A549 (cell line): ENCODE measurements around the gene DCBLD2.
A peak's percentile ranks its signal among the peaks of the same experiment; 100 is the strongest.

Experiments
- CTCF ChIP-seq: fragments of >200 bp; sonication (Bioruptor Twin); formaldehyde crosslinking; IDR thresholded peaks from 3 replicates; pipeline ENCODE4 v1.5.1; 2016
- KDM5A ChIP-seq: fragments of 200-600 bp; sonication (generic); IDR thresholded peaks from 2 replicates; pipeline ENCODE4 v1.6.1; 2016; ENCODE audit warnings: antibody characterized with exemption, mild to moderate bottlenecking
- MAX ChIP-seq: IDR thresholded peaks from 2 replicates; pipeline ENCODE4 v1.6.1; 2012
- PBX3 ChIP-seq: IDR thresholded peaks from 2 replicates; pipeline ENCODE4 v1.6.1; 2012
- POLR2A ChIP-seq: IDR thresholded peaks from 2 replicates; pipeline ENCODE4 v1.6.1; 2012; ENCODE audit warnings: mild to moderate bottlenecking, low read length
- RAD21 ChIP-seq, 2 experiments: fragments of >200 bp in 1 of 2; sonication (Bioruptor Twin) in 1 of 2; formaldehyde crosslinking in 1 of 2; IDR thresholded peaks in 1 of 2; conservative IDR thresholded peaks in 1 of 2; 2 replicates in 1 of 2; 3 replicates in 1 of 2; pipeline ENCODE4 v1.6.1; 2012 to 2018; ENCODE audit warnings: inconsistent platforms in 1 of 2
- SMC3 ChIP-seq: fragments of >200 bp; sonication (Bioruptor Twin); formaldehyde crosslinking; IDR thresholded peaks from 3 replicates; pipeline ENCODE4 v1.6.1; 2018; ENCODE audit warnings: inconsistent platforms
- TP53 ChIP-seq: fragments of 250-450 bp; sonication (Bioruptor Pico); IDR thresholded peaks from 2 replicates; pipeline ENCODE4 v1.5.0; 2021; ENCODE audit warnings: mild to moderate bottlenecking, moderate library complexity

- no peak for TF ChIP-seq KDM5A
- no peak for TF ChIP-seq SMC3
- TF ChIP-seq POLR2A, result peak; percentile 96
- peak; percentile 50; the same call in 1 of the 2 replicates for TF ChIP-seq MAX
- no peak for TF ChIP-seq CTCF
- TF ChIP-seq RAD21 (conservative IDR thresholded peaks at IDR 0.05 in 1 of 2, IDR thresholded peaks at IDR 0.05 in 1 of 2), result no peak; a peak in 1 of 5 replicates
- TF ChIP-seq TP53 (CRISPR knock-in tag), result no peak
- no peak for TF ChIP-seq PBX3
These were observed at the start of gene DCBLD2 for GRCh38 chr3:98901392-98902350.
